ENCODE results near the gene PLPPR5.

DNA sequence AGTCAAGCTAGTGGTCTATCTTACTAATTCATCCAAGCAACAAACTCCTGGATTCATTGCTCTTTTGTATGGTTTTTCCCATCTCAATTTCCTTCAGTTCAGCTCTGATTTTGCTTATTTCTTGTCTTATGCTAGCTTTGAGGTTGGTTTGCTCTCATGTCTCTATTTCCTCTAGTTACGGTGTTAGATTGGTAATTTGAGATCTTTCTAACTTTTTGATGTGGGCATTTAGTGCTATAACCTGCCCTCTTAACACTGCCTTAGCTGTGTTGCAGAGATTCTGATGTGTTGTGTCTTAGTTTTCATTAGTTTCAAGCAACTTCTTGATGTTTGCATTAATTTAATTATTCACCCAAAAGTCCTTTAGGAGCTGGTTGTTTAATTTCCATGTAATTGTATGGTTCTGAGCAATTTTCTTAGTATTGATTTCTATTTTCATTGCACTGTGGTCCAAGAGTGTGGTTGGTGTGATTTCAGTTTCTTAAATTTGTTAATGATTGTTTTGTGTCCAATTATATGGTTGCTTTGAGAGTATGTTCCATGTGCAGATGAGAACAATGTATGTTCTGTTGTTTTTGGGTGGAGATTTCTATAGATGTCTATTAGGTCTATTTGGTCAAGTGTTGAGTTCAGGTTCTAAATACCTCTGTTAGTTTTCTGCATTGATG lies 154.6 kb downstream of the PLPPR5 start:
- TF ChIP-seq EP300 (IDR thresholded peaks at IDR 0.05) (no peak), POLR2A (IDR thresholded peaks at IDR 0.05) (no peak)
- TF ChIP-seq, protein P1, sequence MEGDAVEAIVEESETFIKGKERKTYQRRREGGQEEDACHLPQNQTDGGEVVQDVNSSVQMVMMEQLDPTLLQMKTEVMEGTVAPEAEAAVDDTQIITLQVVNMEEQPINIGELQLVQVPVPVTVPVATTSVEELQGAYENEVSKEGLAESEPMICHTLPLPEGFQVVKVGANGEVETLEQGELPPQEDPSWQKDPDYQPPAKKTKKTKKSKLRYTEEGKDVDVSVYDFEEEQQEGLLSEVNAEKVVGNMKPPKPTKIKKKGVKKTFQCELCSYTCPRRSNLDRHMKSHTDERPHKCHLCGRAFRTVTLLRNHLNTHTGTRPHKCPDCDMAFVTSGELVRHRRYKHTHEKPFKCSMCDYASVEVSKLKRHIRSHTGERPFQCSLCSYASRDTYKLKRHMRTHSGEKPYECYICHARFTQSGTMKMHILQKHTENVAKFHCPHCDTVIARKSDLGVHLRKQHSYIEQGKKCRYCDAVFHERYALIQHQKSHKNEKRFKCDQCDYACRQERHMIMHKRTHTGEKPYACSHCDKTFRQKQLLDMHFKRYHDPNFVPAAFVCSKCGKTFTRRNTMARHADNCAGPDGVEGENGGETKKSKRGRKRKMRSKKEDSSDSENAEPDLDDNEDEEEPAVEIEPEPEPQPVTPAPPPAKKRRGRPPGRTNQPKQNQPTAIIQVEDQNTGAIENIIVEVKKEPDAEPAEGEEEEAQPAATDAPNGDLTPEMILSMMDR (IDR thresholded peaks at IDR 0.05): no peak

Data from gastroesophageal sphincter (tissue), 3 donors.